GM18861 (cell line): ENCODE results near the gene ARL3.
A peak's percentile ranks its signal among the peaks of the same experiment; 100 is the strongest.

Experiments
- ATAC-seq: cut with Tn5 transposase; IDR thresholded peaks from one replicate; pipeline ENCODE4 v1.9.1; 2021; ENCODE audit not compliant: unreplicated experiment

The ARL3 gene

DNA sequence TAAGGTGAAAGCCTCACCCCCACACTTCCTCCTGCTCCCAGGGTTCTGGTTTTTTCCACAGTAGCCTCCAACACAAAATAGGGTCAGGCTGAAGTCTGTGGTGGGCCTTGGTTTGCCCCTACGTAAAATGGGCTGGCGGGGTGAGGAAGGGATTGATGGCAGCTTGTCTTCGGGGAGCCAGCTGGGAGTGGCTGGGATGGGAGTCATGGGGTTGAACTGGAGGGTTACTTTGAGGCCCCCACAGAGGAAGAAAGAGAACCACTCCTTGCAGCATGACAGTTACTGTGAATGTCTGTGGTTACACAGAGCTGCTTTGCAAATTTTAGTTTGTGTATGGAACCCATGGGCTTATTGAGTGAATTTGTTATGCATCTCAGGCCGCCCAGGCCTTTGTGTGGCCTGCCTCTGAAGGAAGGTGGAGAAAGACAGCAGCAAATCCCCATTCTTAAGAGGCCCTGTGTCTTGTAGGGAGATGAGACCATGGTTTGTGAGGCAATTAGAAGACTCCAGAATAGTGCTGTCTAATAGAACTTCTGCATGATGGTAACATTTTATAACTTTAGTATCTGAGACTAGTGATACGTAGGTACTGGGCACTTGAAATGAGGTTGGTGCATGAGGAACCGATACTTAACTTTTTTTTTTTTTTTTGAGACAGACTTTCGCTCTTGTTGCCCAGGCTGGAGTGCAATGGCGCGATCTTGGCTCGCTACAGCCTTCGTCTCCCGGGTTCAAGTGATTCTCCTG, 61.9 kb downstream of the ARL3 start:
- peak; percentile 36 for ATAC-seq

DNA sequence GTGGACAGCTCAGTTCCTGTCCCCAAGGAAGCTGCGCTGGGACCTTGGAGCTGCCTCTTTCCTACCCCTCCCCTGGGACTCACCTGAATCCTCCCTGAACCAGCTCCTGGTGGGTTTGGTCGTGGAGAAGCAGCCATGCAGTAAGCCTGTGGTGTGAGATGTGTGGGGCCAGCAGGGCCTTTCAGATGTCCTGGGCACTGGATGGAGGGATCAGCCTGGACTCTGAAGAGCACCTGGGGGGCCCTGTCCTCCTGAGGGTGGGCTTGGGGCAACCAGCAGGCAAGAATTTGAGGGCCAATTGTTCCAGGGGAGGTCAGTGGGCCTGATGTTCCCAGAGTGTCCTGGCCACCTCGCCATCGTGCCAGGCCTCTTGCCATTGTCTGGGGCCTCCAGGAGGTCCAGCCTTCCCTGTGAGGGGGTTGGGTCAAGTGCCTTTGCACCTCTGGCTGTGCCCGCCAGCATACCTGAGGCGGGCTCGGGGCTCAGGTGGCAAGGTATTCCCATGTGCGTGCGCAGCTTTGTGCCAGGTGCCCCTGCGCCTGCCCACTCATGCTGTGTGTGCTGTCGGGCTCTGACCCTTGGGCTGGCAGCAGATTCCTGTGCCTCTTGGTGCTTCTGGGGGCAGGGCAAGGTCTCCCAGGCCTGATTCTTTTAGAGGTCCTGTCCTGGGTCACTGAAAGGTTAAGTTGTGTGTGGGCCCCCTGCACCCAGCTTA, 62.6 kb downstream of the ARL3 start:
- no peak for ATAC-seq

DNA sequence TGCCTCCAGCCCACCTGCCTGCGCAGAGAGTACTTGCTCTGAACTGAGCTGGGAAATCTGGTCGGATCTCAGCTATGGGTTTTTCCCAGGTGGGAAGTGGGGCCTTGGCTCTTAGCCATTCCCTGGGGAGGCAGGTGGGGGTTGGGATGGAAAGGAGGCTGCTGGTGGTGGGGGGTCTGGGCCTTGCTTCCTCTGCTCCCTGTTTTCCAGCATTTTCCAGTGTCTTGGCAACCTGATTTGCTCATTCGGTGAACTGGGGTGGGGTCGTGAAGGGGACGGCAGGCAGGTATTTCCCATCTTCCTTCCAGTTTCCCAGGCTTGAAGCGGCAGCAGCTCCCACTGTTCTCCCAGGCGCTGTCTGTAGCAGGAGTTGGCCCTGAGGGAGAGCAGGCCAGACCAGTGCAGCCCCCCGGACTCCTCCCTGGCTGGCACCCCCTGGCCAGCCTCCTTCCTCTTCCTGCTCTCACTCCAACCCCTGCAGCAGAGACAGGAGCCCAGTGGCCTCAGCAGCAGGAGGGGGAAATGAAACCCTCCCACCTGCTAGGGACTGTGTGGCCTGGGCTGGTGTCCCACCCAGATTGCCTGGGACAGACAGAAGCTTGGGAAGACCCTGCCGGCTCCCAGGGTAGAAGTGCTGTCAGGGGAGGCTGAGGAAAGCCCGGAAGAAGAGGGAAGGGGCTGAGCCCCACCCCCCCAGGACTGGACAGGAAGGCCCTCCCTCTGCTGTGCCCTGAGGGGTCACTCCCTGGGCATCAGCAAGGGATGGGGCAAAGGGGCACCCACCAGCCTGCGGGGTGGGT, 63.3 kb downstream of the ARL3 start:
- no peak for ATAC-seq

DNA sequence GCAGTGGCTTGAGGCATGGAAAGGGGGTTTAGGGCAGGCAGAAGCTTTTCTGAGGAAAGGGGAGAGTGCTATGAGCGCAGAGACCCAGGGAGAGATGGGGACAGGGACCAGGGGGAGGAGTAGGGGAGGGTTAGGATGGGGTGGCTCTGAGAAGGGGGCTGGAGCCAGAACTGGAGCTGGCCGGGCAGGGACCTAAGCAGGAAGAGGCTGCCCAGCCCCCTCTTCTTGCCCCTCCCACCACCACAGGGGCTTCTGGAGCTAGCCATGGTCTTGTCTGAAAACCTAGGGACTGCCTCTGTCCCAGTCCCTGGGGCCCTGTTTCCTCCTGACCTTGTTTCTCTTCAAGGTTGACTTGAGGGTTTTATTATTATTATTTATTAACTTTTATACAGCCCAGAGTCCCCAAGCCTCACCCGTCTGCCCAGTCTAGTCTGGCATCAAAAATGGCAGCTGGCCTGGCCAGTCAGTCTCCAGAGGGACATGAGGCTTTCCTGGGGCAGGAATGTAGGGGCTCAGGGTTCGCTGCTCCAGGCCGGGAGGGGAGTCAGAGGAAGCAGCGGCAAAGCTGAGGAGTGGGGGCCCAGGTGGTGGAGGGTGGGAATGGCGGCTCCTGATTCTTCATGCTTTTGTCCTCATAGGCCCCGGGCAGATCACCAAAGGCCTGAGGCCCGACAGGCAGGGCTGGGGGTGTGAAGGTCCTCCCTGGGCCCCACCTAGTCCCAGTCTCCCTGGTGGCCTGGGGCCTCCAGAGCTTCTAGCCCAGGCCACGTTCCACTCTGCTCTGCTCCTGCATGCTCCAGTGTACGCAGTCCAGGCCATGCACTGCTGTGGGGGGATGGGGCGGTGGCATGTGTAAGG, 64.2 kb downstream of the ARL3 start:
- no peak for ATAC-seq

DNA sequence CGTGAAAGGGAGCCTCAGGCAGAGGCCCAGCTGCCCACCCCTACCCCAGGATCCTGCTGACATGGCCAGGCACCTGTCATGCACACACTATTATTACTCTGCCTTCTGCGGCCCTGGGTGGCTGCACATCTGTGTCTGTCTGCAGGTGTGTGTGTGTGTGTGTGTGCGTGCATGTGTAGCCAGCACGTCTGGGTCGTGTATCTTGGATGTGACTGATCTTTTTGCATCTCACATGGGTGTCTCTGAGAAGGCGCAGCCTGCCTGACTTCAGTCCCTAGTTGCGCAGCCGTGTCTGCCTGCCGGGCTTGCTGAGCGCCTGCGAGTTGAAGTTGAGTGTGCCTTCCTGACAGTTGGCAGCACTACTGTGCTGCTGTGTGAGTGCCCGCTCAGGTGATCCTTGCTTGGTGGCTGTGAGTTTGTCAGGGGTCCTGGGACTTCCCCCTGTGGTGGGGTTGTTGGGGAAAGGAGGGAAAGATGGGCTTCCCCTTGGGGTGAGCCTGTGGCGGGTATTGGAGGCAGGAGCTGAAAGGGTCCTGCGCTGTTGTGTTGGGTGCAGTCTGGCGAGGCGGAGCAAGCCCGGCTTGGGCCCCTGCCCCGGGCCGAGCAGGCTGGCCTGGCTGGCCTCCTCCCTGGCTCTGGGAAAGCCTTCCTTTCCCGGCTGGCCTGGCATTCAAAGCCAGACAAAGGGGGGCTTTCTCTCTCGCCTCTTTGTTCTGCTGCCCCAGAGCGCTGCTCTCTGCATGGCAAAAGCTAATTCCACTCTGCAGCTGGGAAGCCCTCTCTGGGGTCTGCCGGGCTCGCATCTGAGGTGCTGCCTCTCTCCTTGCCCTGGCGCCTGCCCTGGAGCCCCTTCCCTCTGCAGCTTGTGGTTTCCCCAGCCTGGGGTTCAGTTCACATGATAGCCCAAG, 65.1 kb downstream of the ARL3 start:
- ATAC-seq, result no peak

DNA sequence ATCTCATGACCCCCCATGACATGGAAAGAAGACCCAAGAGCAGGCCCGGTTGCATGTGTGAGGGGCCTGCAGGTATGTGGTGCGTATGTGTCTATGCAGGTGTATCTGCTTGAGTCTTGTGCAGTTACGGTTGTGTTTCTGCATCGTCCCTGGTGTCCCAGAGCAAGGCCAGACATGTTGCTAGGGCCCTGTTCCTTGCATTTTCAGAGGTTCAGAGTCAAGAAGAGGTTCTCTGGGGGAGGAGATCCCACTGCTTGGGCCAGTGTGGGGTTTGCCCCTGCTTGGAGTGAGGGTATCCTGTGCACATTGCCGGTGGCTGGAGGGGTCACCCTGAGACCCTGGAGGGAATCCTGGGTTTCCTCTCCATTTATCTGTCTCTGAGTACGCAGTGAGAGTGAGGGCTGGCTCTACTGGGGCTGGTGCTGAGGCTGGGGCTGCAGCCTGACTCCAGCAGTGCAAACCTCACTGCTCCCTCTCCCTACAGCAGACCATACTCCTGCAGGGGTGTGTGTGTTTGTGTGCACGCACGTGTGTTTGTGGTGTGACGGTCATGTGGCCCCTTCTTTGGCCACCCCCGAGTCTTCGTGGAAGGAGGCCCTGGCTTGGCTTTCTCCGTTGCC, 65.8 kb downstream of the ARL3 start:
- no peak for ATAC-seq

DNA sequence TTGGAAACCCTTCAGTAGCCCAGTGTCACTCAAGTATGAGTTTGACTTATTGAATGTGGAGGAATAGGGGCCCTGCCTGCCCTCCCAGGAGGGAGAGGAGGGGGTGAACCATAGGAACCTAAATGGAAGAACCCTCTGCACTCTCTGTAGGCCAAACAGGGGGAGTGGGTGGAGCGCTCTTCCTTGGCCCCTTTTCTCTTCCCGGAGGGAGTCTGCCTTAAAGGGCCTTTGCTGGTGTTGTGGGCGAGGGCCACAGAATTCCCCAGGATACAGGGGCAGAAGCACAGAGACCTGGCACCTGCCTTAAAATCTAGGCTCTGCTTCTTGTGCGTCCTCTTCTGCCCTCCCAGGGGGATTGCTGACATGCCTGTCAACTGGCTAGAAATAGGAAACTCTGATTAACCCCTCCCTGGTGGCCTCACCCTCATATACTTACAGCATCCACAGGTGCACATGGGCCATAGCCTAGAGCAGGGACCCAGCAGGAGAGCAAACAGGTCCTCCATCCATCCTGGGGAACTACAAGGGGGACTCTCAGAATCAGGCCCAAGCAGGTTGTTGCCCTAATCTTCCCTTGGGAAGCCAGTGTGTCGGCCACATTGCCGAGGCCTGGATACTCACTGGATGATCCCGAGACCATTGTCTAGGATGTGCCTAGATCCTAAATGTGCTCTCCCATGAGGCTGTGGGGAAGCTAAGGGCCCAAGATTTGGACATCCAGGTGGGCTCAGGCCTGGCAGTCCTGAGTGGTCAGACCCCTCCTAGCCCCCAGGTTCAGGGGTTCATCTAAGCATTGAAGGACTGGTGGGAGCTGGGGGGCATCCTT, 66.5 kb downstream of the ARL3 start:
- no peak for ATAC-seq

DNA sequence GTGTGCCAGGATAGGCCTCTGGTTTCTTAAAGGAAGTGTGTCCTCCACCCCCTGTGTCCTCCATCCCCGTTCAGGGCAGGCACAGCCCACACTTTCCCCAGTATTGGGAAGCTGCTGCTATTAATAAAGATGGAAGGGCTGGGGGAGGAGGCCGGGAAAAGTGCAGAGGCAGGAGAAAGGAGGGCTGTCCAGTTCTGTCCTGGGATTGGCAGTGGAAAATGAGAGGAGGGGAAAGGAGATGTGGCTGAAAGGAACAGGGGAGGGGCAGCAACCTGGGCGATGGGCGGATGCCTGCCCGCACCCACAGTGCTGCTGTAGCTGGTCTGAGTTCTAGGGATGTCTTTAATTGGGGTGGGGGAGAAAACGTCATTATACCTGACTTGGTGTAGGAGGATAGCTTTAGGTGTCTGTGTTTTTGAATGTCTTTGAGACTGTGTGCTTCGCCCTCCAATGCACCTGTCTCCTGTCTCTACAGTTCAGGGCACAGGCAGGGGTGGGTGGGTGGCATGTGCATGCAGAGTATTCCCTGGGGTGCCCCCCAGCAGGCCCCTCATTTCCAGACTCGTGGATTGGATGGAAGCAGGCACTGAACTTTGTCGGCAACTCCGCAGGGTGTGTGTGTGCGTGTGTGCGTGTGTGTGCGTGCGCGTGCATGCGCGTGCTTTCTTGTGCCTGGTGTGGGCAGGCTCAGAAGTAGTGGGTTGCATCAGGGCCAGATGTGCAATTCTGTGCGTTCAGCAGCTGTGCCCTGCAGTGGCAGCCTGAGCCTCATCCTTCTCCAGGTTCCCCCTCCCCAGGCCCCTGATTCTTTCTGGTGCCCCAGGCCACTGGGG, 67.4 kb downstream of the ARL3 start:
- no peak for ATAC-seq

DNA sequence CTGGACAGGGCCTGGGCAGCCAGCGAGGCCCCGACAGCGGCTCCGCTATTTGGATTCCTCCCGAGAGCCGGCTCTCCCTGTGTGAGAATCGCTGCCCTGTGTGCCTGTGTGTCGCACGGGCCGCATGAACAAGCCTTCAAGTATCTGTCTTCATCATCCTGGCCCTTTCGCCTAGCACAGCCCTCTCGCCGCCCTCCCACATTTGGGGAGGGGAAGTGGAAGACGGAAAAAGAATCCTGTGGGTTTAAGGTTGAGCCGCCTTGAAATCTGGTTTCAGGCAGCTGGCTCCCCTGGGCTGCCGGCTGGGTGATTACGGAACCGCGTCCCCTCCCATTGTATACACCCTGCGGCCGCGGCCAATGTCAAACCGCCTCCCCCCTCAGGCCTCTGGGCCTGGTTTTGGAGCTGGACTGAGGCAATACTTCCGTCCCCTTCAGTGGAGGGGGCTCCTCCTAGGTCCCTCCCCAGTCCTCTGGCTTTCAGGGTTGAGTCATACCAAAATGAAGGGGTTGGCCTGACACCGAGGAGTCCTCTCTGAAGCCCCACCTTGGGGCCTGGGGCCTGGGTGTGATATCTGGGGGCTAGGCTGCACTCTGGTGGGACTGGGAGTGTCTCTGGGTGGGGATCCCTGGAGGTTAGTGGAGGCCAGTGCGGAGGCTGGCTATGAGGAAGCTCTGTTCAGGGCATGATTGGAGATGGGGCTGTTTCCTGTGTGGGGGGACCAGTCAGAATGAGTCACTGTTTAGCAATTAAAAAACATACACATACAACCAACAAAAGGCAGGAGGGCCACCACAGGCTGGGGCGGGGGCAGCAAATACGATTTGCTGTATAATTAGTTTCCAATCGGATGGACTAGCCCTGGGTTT, 68.2 kb downstream of the ARL3 start:
- peak; percentile 26 for ATAC-seq

DNA sequence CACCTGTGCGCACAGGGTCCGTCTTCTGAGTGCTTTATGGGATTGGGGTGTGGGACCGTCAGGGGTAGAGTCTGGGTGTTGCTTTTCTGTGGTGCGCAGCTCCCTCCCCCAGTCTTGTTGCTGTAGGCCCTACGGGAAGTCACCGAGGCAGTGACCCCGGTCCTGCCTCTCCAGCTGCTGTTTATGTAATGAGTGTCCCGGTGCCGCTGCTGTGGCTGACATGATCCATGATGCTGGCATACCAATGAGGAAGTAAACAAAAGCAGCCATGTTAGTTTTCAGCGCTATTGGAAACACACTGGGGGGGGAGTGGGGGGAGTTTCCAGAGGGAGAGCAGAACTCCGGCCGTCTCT, 68.8 kb downstream of the ARL3 start:
- ATAC-seq, result no peak

DNA sequence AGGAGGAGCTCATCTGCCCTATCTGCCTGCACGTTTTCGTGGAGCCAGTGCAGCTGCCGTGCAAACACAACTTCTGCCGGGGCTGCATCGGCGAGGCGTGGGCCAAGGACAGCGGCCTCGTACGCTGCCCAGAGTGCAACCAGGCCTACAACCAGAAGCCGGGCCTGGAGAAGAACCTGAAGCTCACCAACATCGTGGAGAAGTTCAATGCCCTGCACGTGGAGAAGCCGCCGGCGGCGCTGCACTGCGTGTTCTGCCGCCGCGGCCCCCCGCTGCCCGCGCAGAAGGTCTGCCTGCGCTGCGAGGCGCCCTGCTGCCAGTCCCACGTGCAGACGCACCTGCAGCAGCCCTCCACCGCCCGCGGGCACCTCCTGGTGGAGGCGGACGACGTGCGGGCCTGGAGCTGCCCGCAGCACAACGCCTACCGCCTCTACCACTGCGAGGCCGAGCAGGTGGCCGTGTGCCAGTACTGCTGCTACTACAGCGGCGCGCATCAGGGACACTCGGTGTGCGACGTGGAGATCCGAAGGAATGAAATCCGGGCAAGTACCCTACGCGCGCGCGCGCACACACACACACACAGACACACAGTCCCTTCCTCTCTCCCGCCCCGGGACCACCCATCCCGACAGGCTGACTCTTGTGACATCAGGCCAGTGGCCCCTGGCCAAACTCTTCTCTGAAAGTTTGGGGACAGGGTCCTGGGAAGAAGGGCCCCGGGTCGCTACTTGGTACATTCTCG, 69.4 kb downstream of the ARL3 start:
- ATAC-seq, result no peak

DNA sequence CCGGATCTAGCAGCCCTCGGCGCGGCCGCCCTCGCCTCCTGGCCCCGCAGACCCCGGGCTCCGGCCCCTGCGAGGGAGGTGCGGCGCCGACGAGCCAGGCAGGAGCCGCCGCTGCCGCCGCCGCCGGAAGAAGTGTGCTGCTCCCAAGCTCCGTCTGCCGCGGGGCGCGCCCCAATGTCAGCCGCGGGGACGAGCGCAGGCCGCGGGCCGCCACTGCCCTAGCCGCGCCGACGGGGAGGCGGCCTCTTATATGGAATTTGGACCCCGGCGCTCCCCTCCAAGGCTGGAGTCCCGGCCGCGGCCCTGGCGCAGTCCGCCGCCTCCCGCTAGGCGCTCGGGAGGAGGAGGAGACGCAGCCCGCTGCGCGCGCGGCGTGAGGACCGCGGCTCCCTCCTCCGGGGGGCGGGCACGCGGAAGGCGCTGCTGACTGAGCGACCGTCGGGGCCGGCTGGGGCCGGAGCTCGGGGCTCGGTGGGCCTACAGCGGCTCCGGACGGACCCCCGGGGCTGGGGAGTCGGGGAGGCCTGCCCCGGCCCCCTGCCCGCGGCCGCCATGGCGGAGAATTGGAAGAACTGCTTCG, 70.0 kb downstream of the ARL3 start, which contains the start of gene TRIM8:
Gene TRIM8 (plus strand): TSS at position 414 of the 580 bp plus-strand sequence. CDS start 139 bp downstream, at position 553.
- no peak for ATAC-seq

DNA sequence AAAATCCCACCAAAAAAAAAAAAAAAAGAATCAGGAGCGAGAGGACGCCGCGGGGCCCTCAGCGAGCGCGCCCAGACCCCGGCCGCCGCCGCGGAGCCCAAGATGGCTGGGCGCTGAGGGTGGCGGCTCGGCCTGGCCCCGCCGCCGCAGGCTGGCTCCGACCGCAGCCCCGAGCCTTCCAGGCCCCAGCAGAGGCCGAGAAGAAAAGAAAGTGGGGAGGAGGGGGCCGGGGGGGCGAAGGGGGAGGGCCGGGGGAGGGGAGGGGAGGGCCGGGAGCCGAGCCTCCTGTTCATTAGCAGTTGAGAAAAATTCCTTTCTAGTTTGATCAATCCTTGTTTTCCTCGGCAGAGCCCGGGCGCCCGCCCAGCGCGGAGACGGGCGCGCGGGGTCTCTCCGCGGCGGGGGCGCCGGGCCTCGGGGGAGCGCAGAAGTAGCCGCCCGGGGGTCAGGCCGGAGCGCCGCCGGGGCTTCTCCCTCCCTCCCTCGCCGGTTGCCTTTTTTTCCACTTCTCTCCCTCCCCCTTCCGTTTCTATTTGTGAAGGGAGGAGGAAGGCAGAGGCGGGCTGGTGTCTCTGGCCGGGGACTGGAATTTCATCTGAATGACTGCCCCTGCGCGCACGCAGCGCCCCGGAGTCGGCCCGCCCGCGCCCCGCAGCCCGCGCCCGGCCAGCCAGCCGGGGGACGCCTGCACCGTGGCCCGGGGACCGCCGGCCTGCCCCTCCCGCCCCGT, 70.7 kb downstream of the ARL3 start:
- no peak for ATAC-seq

DNA sequence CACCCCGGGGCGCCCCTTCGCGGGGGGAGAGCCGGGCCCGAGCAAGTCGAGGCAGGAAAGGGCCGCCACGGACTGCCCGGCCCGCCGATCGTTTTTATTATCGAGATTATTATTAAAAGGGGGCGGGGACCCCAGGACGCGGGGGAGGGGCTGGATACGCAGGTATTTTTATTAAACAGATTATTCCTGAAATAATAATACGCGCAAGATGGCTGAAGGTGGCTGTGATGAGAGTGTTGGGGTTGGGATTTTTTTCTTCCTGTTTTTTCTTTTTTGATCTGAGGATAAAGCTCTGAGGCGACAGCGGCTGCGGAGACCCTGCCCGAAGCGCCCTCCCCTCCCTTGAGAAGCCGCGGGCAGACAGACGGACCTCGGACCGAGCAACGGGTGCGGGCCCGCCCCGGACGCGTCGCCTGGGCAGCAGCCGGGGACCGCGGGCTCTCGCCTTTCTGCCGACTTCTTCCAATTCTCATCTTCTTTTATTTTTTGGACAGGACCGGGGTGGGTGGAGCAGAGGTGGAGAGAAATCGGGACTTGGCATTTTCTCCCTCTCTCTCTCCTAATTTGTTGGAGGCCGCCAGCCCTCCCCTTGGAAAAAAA, 71.4 kb downstream of the ARL3 start:
- ATAC-seq, result no peak
